ENCODE data around the gene ITGB6.

DNA sequence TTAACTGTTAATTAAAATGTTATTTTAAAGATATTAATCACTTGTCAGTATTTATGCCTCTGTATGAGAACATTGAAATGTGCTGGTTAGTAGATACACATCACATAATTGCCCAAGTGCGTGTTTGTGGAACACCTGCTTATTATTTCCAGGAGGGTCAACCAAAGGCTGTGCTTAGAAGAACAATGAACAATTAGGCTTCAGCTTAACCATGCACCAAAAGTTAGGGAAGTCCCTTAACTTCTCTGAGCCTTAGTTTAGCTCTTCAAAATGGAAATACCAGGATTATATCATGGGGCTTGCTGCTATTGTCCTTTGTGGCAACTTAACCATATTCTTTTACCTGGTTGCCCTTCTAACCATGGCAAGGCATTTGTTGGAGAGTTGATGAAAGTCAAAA is 94.7 kb downstream of the ITGB6 start:
- TF ChIP-seq, protein P1, sequence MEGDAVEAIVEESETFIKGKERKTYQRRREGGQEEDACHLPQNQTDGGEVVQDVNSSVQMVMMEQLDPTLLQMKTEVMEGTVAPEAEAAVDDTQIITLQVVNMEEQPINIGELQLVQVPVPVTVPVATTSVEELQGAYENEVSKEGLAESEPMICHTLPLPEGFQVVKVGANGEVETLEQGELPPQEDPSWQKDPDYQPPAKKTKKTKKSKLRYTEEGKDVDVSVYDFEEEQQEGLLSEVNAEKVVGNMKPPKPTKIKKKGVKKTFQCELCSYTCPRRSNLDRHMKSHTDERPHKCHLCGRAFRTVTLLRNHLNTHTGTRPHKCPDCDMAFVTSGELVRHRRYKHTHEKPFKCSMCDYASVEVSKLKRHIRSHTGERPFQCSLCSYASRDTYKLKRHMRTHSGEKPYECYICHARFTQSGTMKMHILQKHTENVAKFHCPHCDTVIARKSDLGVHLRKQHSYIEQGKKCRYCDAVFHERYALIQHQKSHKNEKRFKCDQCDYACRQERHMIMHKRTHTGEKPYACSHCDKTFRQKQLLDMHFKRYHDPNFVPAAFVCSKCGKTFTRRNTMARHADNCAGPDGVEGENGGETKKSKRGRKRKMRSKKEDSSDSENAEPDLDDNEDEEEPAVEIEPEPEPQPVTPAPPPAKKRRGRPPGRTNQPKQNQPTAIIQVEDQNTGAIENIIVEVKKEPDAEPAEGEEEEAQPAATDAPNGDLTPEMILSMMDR (IDR thresholded peaks at IDR 0.05; ENCODE audit: insufficient read depth, low read length): no peak
- no peak for TF ChIP-seq GABPA (IDR thresholded peaks at IDR 0.05; ENCODE audit: low read depth)
